Endothelial cell of umbilical vein (primary cell): ENCODE data around the gene NDUFS2. TPM values are rescaled to one million over a fixed set of nuclear protein-coding genes. Genes with fewer than 3 reads are reported as not detected.

Experiments
- BruUV-seq: library from RNA; stranded (reverse); fragments of 400-500 nt; replicated peaks from 2 replicates; lab custom pipeline; 2021; lab: Mats Ljungman, UMichigan
- CTCF ChIA-PET: fragments of 300-600, 350-600 bp; sonication (Branson Sonifier 250); formaldehyde crosslinking; loops from one replicate; lab custom pipeline; 2021; ENCODE audit warnings: antibody characterized with exemption, inconsistent platforms; lab: Charles Lee
- POLR2A ChIA-PET: fragments of 300-600, 350-600 bp; sonication (Branson Sonifier 250); formaldehyde crosslinking; loops from one replicate; lab custom pipeline; 2021; ENCODE audit warnings: antibody characterized with exemption, inconsistent platforms; lab: Charles Lee
- DNase-seq: peaks from one replicate; pipeline ENCODE4 v3.0.0-alpha.2; 2011; ENCODE audit warnings: low read depth, low spot score
- FAIRE-seq: peaks from 2 replicates; lab custom pipeline; 2011; peaks lifted over from hg19 to GRCh38; lab: Jason Lieb, UNC
- H2AFZ ChIP-seq: 2 replicates; pipeline ENCODE4 v1.6.0; 2012; ENCODE audit warnings: low read depth, low read length, control low read depth, inconsistent platforms
- H3K27ac ChIP-seq: 2 replicates; pipeline ENCODE4 v1.5.1; 2011; ENCODE audit warnings: low read depth, mild to moderate bottlenecking, control low read depth, low read length, moderate library complexity; ENCODE audit not compliant: insufficient read depth
- H3K27me3 ChIP-seq, 2 experiments: 2 replicates each; pipeline versions ENCODE4 v1.6.0 to v1.6.1; 2011; ENCODE audit warnings: low read length in 2 of 2, mixed read lengths in 1 of 2; ENCODE audit not compliant: control insufficient read depth in 2 of 2, insufficient read depth in 2 of 2
- H3K36me3 ChIP-seq, 2 experiments: 2 replicates in 1 of 2; 3 replicates in 1 of 2; pipeline ENCODE4 v1.5.1; 2011; ENCODE audit warnings: low read length in 2 of 2, mild to moderate bottlenecking in 1 of 2, moderate library complexity in 1 of 2; ENCODE audit not compliant: control insufficient read depth in 2 of 2, insufficient read depth in 2 of 2; ENCODE audit errors: extremely low read depth in 1 of 2
- H3K4me1 ChIP-seq: 3 replicates; pipeline ENCODE4 v1.5.1; 2011; ENCODE audit warnings: mild to moderate bottlenecking, low read length; ENCODE audit not compliant: control insufficient read depth, insufficient read depth; ENCODE audit errors: extremely low read depth
- H3K4me2 ChIP-seq: 2 replicates; pipeline ENCODE4 v1.6.1; 2011; ENCODE audit warnings: low read length, control low read depth, mixed read lengths; ENCODE audit not compliant: insufficient read depth
- H3K4me3 ChIP-seq, 3 experiments: fragments of 200-600 bp in 1 of 3; sonication (generic), shearing (Covaris generic) in 1 of 3; replicated peaks in 1 of 3; 2 replicates each; pipeline ENCODE4 v1.5.1; 2011 to 2016; ENCODE audit warnings: control low read depth in 3 of 3, low read length in 3 of 3, mild to moderate bottlenecking in 2 of 3, inconsistent platforms in 1 of 3, low read depth in 1 of 3, moderate library complexity in 1 of 3; ENCODE audit not compliant: insufficient read depth in 1 of 3
- H3K79me2 ChIP-seq: 2 replicates; pipeline ENCODE4 v1.6.0; 2012; ENCODE audit warnings: low read length, inconsistent platforms; ENCODE audit not compliant: control insufficient read depth, insufficient read depth
- H3K9ac ChIP-seq: replicated peaks from 2 replicates; pipeline ENCODE3; 2011; ENCODE audit warnings: low read length, control low read depth; ENCODE audit not compliant: insufficient read depth; ENCODE audit errors: extremely low read depth
- H3K9me1 ChIP-seq: replicated peaks from 3 replicates; pipeline ENCODE4 v1.6.0; 2011; ENCODE audit warnings: mild to moderate bottlenecking, low read length; ENCODE audit not compliant: control insufficient read depth, insufficient read depth; ENCODE audit errors: extremely low read depth
- H3K9me3 ChIP-seq: replicated peaks from 2 replicates; pipeline ENCODE4 v1.5.1; 2012; ENCODE audit warnings: low read length, inconsistent platforms; ENCODE audit not compliant: control insufficient read depth, insufficient read depth
- H4K20me1 ChIP-seq: replicated peaks from 2 replicates; pipeline ENCODE3; 2011; ENCODE audit warnings: mild to moderate bottlenecking, low read length; ENCODE audit not compliant: control insufficient read depth, insufficient read depth; ENCODE audit errors: extremely low read depth
- CTCF ChIP-seq, 2 donors: IDR thresholded peaks; 1 replicate in 1 of 2; 2 replicates in 1 of 2; pipeline ENCODE4 v1.5.1; 2011; ENCODE audit warnings: low read length in 2 of 2, mild to moderate bottlenecking in 2 of 2, moderate library complexity in 2 of 2, control low read depth in 1 of 2, inconsistent platforms in 1 of 2, low read depth in 1 of 2; ENCODE audit not compliant: insufficient read depth in 1 of 2; ENCODE audit errors: extremely low read depth in 1 of 2
- EZH2 ChIP-seq: IDR thresholded peaks from 2 replicates; pipeline ENCODE4 v1.6.1; 2012; ENCODE audit warnings: borderline replicate concordance, low read depth, mild to moderate bottlenecking, moderate library complexity, low read length, inconsistent platforms; ENCODE audit not compliant: severe bottlenecking
- FOS ChIP-seq: IDR thresholded peaks from 2 replicates; pipeline ENCODE4 v1.6.1; 2011; ENCODE audit warnings: mild to moderate bottlenecking, low read length, moderate library complexity, borderline replicate concordance; ENCODE audit not compliant: insufficient read depth
- GATA2 ChIP-seq: IDR thresholded peaks from 2 replicates; pipeline ENCODE4 v1.7.0; 2011; ENCODE audit warnings: low read depth, mild to moderate bottlenecking, moderate library complexity, mixed read lengths, low read length; ENCODE audit not compliant: insufficient read length, insufficient read depth
- JUN ChIP-seq: IDR thresholded peaks from 2 replicates; pipeline ENCODE4 v1.6.1; 2011; ENCODE audit warnings: borderline replicate concordance, low read depth; ENCODE audit not compliant: insufficient read length, insufficient read depth
- MAX ChIP-seq: IDR thresholded peaks from 2 replicates; pipeline ENCODE4 v1.6.1; 2011; ENCODE audit not compliant: insufficient read depth, insufficient read length
- MYC ChIP-seq: IDR thresholded peaks from one replicate; pipeline ENCODE4 v1.6.1; 2011; ENCODE audit warnings: mild to moderate bottlenecking, low read depth, low read length
- POLR2A ChIP-seq: IDR thresholded peaks from 2 replicates; pipeline ENCODE4 v1.6.1; 2012; ENCODE audit warnings: low read depth, mild to moderate bottlenecking, control low read depth, low read length
- POLR2AphosphoS5 ChIP-seq: IDR thresholded peaks from 2 replicates; pipeline ENCODE4 v1.6.1; 2012; ENCODE audit warnings: low read depth, mild to moderate bottlenecking, control low read depth, low read length, moderate library complexity; ENCODE audit not compliant: insufficient read depth
- dilution Hi-C: fragments of 300-500 bp; cut with MboI; formaldehyde crosslinking; loops from one replicate; pipeline ENCODE4 v1.15.0; 2019; ENCODE audit warnings: low sequenced_read_pairs; ENCODE audit not compliant: extremely low pct_ligation_motif_present
- intact Hi-C: fragments of 100-400 bp; cut with micrococcal nuclease; formaldehyde crosslinking; loops from one replicate; pipeline ENCODE4 v1.10.0; 2022
- polyA plus RNA-seq, 4 experiments: library from polyadenylated mRNA; depleted of rRNA in 3 of 4; stranded (reverse) in 3 of 4; unstranded in 1 of 4; fragments of >200 nt; gene quantifications; 2 replicates each; pipeline versions ENCODE4 v1.2.1 to v1.2.3, GENCODE V29; 2011 to 2012; ENCODE audit warnings: missing spikeins in 1 of 4
- total RNA-seq: library from RNA; stranded (reverse); gene quantifications from 2 replicates; pipeline ENCODE4 v1.2.3, GENCODE V29; 2021

Gene NDUFS2
- total and polyA plus RNA-seq, 2 donors (not counting 3 experiments of a cell fraction or from before 2014, with no cell fraction given): 95.1 to 130 TPM

GRCh38 chr1:161174911-161175310 lies 27.3 kb upstream of the NDUFS2 start:
- no peak overlapping the region for H3K9ac ChIP-seq
- no peaks in the 10 kb centered on the region for H4K20me1 ChIP-seq
- H3K36me3 ChIP-seq: peaks cover 11 to 20% of the 10 kb centered on the region in 2 experiments
- ChIA-PET POLR2A (no interaction called here), CTCF (interaction anchor here (2.1 kb wide), 1 partner anchor 9 kb away, joined by 5 read pairs; the partner anchor contains the start of gene PPOX)
- TF ChIP-seq MYC (no peak), FOS (no peak), GATA2 (no peak), CTCF (IDR thresholded peaks at IDR 0.05; ENCODE audit: extremely low read depth in 1 of 2, insufficient read depth in 1 of 2, low read depth in 1 of 2, low read length in 2 of 2) (no peak), POLR2AphosphoS5 (no peak), POLR2A (no peak), MAX (no peak), EZH2 (no peak), JUN (no peak)
- DNase-seq: no peak
- H3K4me2 ChIP-seq: no peak overlapping the region
- H3K79me2 ChIP-seq: peaks cover 8% of the 10 kb centered on the region
- H3K27ac ChIP-seq: no peak overlapping the region
- dilution Hi-C loops: no loop called here
- no peaks in the 10 kb centered on the region for H3K9me1 ChIP-seq
- BruUV-seq: no TSS peak
- intact Hi-C loops: no loop called here
- no peak overlapping the region for H3K4me3 ChIP-seq
- H3K4me1 ChIP-seq: peaks cover 11% of the 10 kb centered on the region
- no peak for FAIRE-seq
- no peaks in the 10 kb centered on the region for H3K9me3 ChIP-seq
- no peaks in the 10 kb centered on the region for H3K27me3 ChIP-seq
- no peak overlapping the region for H2AFZ ChIP-seq
